SK-N-SH (cell line): ENCODE results near the gene PHC2.

ENCODE experiments used
- EP300 ChIP-seq, 2 experiments: IDR thresholded peaks; 2 replicates each; pipeline versions ENCODE4 v1.4.0 to v1.6.1; 2012; ENCODE audit warnings: borderline replicate concordance in 1 of 2, low read depth in 1 of 2, low read length in 1 of 2
- EZH2phosphoT487 ChIP-seq: fragments of 200-600 bp; sonication (generic); IDR thresholded peaks from 2 replicates; pipeline ENCODE4 v1.6.1; 2017; ENCODE audit warnings: low read depth, mixed run types, mild to moderate bottlenecking, antibody characterized with exemption, moderate library complexity, borderline replicate concordance
- GATA2 ChIP-seq: sonication (generic); formaldehyde crosslinking; IDR thresholded peaks from 2 replicates; pipeline ENCODE4 v1.5.0; 2020; ENCODE audit warnings: mild to moderate bottlenecking, missing genetic modification reagents
- POLR2AphosphoS5 ChIP-seq: IDR thresholded peaks from 2 replicates; pipeline ENCODE4 v1.6.1; 2012; ENCODE audit warnings: low read depth, low read length
- RCOR1 ChIP-seq: fragments of 150-350 bp; IDR thresholded peaks from 2 replicates; pipeline ENCODE4 v1.6.1; 2017; ENCODE audit warnings: antibody characterized with exemption, low read length
- SIN3A ChIP-seq: IDR thresholded peaks from 2 replicates; pipeline ENCODE4 v1.6.1; 2012; ENCODE audit warnings: low read depth, mild to moderate bottlenecking, low read length, moderate library complexity, borderline replicate concordance
- TAF1 ChIP-seq: IDR thresholded peaks from 2 replicates; pipeline ENCODE4 v1.6.1; 2012; ENCODE audit warnings: low read depth, mild to moderate bottlenecking, low read length, moderate library complexity, borderline replicate concordance
- TCF12 ChIP-seq: IDR thresholded peaks from 2 replicates; pipeline ENCODE4 v1.4.0; 2012
- TF ChIP-seq, protein P1 (sequence below): fragments of 200-600 bp; sonication (generic); IDR thresholded peaks from 2 replicates; pipeline ENCODE4 v1.6.1; 2017; ENCODE audit warnings: antibody characterized with exemption, mild to moderate bottlenecking, moderate library complexity
- TF ChIP-seq, protein P2 (sequence below): IDR thresholded peaks from 2 replicates; pipeline ENCODE4 v1.6.1; 2012; ENCODE audit warnings: mild to moderate bottlenecking, low read depth, low read length, moderate library complexity
- TF ChIP-seq, protein P3 (sequence below): IDR thresholded peaks from 2 replicates; pipeline ENCODE4 v1.4.0; 2012; ENCODE audit warnings: low read depth
- TF ChIP-seq, protein P4 (sequence below): IDR thresholded peaks from 2 replicates; pipeline ENCODE4; 2012

DNA sequence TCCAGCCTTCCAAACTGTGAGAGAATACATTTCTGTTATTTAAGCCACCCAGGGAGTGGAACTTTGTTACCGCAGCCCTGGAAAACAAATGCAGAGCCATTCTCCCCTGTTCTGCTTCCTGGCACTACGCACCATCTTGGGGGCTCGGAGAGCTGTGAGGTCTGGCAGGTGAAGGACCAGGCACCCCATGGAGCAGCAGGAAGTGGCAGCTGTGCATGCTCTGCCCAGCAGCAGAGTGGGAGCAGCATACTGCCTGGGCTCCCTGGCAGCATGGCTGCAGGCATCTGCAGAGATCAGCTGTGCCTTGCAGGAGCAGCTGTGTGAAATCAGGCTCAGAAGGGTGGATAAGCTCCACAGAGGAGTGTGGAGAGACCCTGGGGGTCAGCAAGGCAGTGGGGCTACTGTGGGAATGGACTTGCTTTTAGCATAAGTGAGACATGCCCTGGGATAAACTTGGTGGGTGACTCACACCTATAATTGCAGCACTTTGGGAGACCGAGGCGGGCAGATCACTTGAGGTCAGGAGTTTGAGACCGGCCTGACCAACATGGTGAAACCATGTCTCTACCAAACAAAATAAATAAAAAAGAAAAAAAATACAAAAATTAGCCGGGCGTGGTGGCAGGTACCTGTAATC lies 23.9 kb upstream of the PHC2 start:
- no peak for TF ChIP-seq EP300 (IDR thresholded peaks at IDR 0.05; ENCODE audit: borderline replicate concordance in 1 of 2, low read depth in 1 of 2, low read length in 1 of 2)
- TF ChIP-seq, protein P1, sequence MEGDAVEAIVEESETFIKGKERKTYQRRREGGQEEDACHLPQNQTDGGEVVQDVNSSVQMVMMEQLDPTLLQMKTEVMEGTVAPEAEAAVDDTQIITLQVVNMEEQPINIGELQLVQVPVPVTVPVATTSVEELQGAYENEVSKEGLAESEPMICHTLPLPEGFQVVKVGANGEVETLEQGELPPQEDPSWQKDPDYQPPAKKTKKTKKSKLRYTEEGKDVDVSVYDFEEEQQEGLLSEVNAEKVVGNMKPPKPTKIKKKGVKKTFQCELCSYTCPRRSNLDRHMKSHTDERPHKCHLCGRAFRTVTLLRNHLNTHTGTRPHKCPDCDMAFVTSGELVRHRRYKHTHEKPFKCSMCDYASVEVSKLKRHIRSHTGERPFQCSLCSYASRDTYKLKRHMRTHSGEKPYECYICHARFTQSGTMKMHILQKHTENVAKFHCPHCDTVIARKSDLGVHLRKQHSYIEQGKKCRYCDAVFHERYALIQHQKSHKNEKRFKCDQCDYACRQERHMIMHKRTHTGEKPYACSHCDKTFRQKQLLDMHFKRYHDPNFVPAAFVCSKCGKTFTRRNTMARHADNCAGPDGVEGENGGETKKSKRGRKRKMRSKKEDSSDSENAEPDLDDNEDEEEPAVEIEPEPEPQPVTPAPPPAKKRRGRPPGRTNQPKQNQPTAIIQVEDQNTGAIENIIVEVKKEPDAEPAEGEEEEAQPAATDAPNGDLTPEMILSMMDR, result no peak
- no peak for TF ChIP-seq TCF12
- TF ChIP-seq, protein P2, sequence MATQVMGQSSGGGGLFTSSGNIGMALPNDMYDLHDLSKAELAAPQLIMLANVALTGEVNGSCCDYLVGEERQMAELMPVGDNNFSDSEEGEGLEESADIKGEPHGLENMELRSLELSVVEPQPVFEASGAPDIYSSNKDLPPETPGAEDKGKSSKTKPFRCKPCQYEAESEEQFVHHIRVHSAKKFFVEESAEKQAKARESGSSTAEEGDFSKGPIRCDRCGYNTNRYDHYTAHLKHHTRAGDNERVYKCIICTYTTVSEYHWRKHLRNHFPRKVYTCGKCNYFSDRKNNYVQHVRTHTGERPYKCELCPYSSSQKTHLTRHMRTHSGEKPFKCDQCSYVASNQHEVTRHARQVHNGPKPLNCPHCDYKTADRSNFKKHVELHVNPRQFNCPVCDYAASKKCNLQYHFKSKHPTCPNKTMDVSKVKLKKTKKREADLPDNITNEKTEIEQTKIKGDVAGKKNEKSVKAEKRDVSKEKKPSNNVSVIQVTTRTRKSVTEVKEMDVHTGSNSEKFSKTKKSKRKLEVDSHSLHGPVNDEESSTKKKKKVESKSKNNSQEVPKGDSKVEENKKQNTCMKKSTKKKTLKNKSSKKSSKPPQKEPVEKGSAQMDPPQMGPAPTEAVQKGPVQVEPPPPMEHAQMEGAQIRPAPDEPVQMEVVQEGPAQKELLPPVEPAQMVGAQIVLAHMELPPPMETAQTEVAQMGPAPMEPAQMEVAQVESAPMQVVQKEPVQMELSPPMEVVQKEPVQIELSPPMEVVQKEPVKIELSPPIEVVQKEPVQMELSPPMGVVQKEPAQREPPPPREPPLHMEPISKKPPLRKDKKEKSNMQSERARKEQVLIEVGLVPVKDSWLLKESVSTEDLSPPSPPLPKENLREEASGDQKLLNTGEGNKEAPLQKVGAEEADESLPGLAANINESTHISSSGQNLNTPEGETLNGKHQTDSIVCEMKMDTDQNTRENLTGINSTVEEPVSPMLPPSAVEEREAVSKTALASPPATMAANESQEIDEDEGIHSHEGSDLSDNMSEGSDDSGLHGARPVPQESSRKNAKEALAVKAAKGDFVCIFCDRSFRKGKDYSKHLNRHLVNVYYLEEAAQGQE, result no peak
- no peak for TF ChIP-seq POLR2AphosphoS5
- no peak for TF ChIP-seq RCOR1
- TF ChIP-seq SIN3A, result no peak
- no peak for TF ChIP-seq GATA2 (CRISPR knock-in tag)
- TF ChIP-seq, protein P3, sequence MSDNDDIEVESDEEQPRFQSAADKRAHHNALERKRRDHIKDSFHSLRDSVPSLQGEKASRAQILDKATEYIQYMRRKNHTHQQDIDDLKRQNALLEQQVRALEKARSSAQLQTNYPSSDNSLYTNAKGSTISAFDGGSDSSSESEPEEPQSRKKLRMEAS, result no peak
- no peak for TF ChIP-seq EZH2phosphoT487
- TF ChIP-seq, protein P4, sequence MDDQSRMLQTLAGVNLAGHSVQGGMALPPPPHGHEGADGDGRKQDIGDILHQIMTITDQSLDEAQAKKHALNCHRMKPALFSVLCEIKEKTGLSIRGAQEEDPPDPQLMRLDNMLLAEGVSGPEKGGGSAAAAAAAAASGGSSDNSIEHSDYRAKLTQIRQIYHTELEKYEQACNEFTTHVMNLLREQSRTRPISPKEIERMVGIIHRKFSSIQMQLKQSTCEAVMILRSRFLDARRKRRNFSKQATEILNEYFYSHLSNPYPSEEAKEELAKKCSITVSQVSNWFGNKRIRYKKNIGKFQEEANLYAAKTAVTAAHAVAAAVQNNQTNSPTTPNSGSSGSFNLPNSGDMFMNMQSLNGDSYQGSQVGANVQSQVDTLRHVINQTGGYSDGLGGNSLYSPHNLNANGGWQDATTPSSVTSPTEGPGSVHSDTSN, result no peak
- TF ChIP-seq TAF1, result no peak
